Pancreas (tissue), 10 donors: ENCODE measurements around the gene FXN. TPM values are rescaled to one million over a fixed set of nuclear protein-coding genes. Genes with fewer than 3 reads are reported as not detected.

Experiments
- ATAC-seq, 4 donors: fragments of 200-7000 bp; cut with Tn5 transposase; one replicate each; pipeline versions ENCODE4 v1.8.0 to v1.9.1; 2020; ENCODE audit warnings: mild to moderate bottlenecking in 4 of 4, moderate library complexity in 4 of 4
- DNase-seq, 6 donors: peaks; one replicate each; pipeline ENCODE4 v3.0.0-alpha.2; 2020
- FAIRE-seq: peaks from 2 replicates; lab custom pipeline; 2012; peaks lifted over from hg19 to GRCh38; lab: Jason Lieb, UNC
- H3K27ac ChIP-seq, 4 donors: fragments of 200-600 bp; sonication (generic); 1 replicate in 3 of 4; 2 replicates in 1 of 4; pipeline versions ENCODE4 v1.5.0 to v1.8.0; 2020
- H3K27me3 ChIP-seq, 4 donors: fragments of 200-600 bp; one replicate each; pipeline ENCODE4 v1.8.0; 2021
- H3K36me3 ChIP-seq, 3 donors: fragments of 200-600 bp; sonication (generic) in 1 of 3; one replicate each; pipeline versions ENCODE4 v1.5.0 to v1.8.0; 2020 to 2021
- H3K4me1 ChIP-seq, 3 donors: fragments of 200-600 bp; one replicate each; pipeline ENCODE4 v1.8.0; 2021
- H3K4me3 ChIP-seq, 4 donors: fragments of 200-600 bp; sonication (generic) in 2 of 4; one replicate each; pipeline versions ENCODE4 v1.5.0 to v1.8.0; 2020 to 2021
- H3K9me3 ChIP-seq, 4 donors: fragments of 200-600 bp; one replicate each; pipeline ENCODE4 v1.8.0; 2021
- CTCF ChIP-seq, 4 donors: fragments of 200-600 bp; sonication (generic) in 3 of 4; IDR thresholded peaks; one replicate each; pipeline versions ENCODE4 v1.5.0 to v1.8.0; 2021; ENCODE audit warnings: antibody characterized with exemption in 4 of 4
- WGBS, 2 donors: extraction: QIAGEN DNeasy Blood & Tissue Kit; methylation state at CpG; one replicate each; pipeline ENCODE4 v1.1.7; 2013; 5-methylcytosine and 5-hydroxymethylcytosine counted together
- intact Hi-C, 3 donors: fragments of 100-400 bp; cut with DNase I; formaldehyde crosslinking; loops; one replicate each; pipeline versions ENCODE4 v1.11.1 to v1.14.2; 2022
- polyA plus RNA-seq, 2 donors: library from polyadenylated mRNA; stranded (reverse); fragments of 200-250 nt; gene quantifications; one replicate each; pipeline ENCODE4 v1.2.3, GENCODE V29; 2013
- total RNA-seq, 6 donors: library from RNA; stranded (reverse); fragmentation: NEBNext Ultra II Directional in 4 of 6; extraction: Animal tissue kit (Norgen Biotek cat#: 25700) in 4 of 6; gene quantifications; one replicate each; pipeline versions ENCODE4 v1.2.1 to v1.2.4, GENCODE V29; 2021 to 2023
- donor health status: healthy with polysubstance abuse.
- donor health status: DM: no; HTN: no; CAD: no; lungs with moderate emphysema.
- donor health status: DM: no; HTN: no; CAD: no.
- donor health status: control.
- donor health status: control.
- donor health status: Bipolar disorder and iron deficiency.
- donor health status: DM: yes; HTN: yes; CAD: no.
- donor health status: DM: no; HTN: no; CAD: no.
- donor health status: DM: no; HTN: no; CAD: no.
- donor health status: DM: yes; HTN: yes; CAD: no.

The FXN gene
- total and polyA plus RNA-seq, 8 donors: 6.2 to 12.0 (median 8.9) TPM

GRCh38 chr9:69020301-69021145 lies 15.0 kb upstream of the FXN start:
- WGBS, 2 donors: 88 to 93% methylated on average over 7 to 8 of the region's 8 CpGs
- no peaks in the 10 kb centered on the region for H3K4me1 ChIP-seq
- intact Hi-C loops: no loop called here
- no peaks in the 10 kb centered on the region for H3K27me3 ChIP-seq
- H3K36me3 ChIP-seq: no peaks in the 10 kb centered on the region
- no peak for TF ChIP-seq CTCF (IDR thresholded peaks at IDR 0.05)
- DNase-seq (no peak), FAIRE-seq (no peak), ATAC-seq (no peak)
- no peak overlapping the region for H3K4me3 ChIP-seq
- H3K9me3 ChIP-seq: no peaks in the 10 kb centered on the region
- no peak overlapping the region for H3K27ac ChIP-seq

GRCh38 chr9:69023650-69024049 lies 11.9 kb upstream of the FXN start:
- Histone ChIP-seq H3K4me3 (peak overlapping the region in 2 of 4 donors; percentile 21 to 34), H3K27ac (no peak overlapping the region), H3K36me3 (no peaks in the 10 kb centered on the region), H3K27me3 (no peaks in the 10 kb centered on the region), H3K9me3 (no peaks in the 10 kb centered on the region), H3K4me1 (peaks cover 0 to 2% (median 0%) of the 10 kb centered on the region in 3 donors)
- intact Hi-C loops: no loop called here
- FAIRE-seq (no peak), DNase-seq (peak in 4 of 6 donors; percentile 26 to 52 (median 45)), ATAC-seq (peak; percentile 81 to 88 (median 84))
- WGBS, 2 donors: 34 to 36% methylated on average over 7 of the region's 7 CpGs
- TF ChIP-seq CTCF (IDR thresholded peaks at IDR 0.05): no peak

- H3K4me3 ChIP-seq: no peak overlapping the region
- no peaks in the 10 kb centered on the region for H3K9me3 ChIP-seq
- intact Hi-C loops: no loop called here
- H3K36me3 ChIP-seq: no peaks in the 10 kb centered on the region
- WGBS, 2 donors: 39 to 41% methylated on average over 5 of the region's 5 CpGs
- H3K4me1 ChIP-seq: peaks cover 0 to 2% (median 0%) of the 10 kb centered on the region in 3 donors
- no peaks in the 10 kb centered on the region for H3K27me3 ChIP-seq
- no peak overlapping the region for H3K27ac ChIP-seq
- peak; percentile 59 to 91 (median 88) for ATAC-seq
- TF ChIP-seq CTCF (IDR thresholded peaks at IDR 0.05): peak; percentile 53 to 72 (median 64)
- FAIRE-seq: no peak
- peak in 2 of 6 donors; percentile 18 to 43 for DNase-seq
These were observed 8.0 kb upstream of the FXN start for GRCh38 chr9:69027355-69028097.

GRCh38 chr9:69028754-69029153 lies 6.8 kb upstream of the FXN start:
- Histone ChIP-seq H3K4me1 (peaks cover 0 to 2% (median 0%) of the 10 kb centered on the region in 3 donors), H3K9me3 (no peaks in the 10 kb centered on the region), H3K27me3 (no peaks in the 10 kb centered on the region), H3K27ac (no peak overlapping the region), H3K4me3 (no peak overlapping the region), H3K36me3 (no peaks in the 10 kb centered on the region)
- no peak for TF ChIP-seq CTCF (IDR thresholded peaks at IDR 0.05)
- no peak for ATAC-seq
- DNase-seq: no peak
- no peak for FAIRE-seq
- WGBS, 2 donors: 91 to 95% methylated on average over 2 of the region's 2 CpGs
- intact Hi-C loops: no loop called here
